ENCODE data around the gene TBKBP1. TPM values are rescaled to one million over a fixed set of nuclear protein-coding genes. Genes with fewer than 3 reads are reported as not detected.

Gene TBKBP1
- total and polyA plus RNA-seq, 7 donors = 5.3 to 37.9 (median 20.4) TPM

GRCh38 chr17:47665655-47666054 lies 28.3 kb upstream of the TBKBP1 start:
- intact Hi-C loops (cut with DNase I) = loop anchor here in 1 of 2 donors (10.0 kb wide), 1 partner anchor 139 kb away; no protein-coding TSS in a partner anchor
- 68 to 81% (median 75%) methylated on average over 3 of the region's 3 CpGs for WGBS, 3 donors
- DNase-seq (no peak), ATAC-seq (peak in 2 of 4 donors; percentile 46 to 47)
- H3K9me3 ChIP-seq = no peaks in the 10 kb centered on the region
- no peak overlapping the region for H3K4me3 ChIP-seq
- no peaks in the 10 kb centered on the region for H3K27me3 ChIP-seq (ENCODE audit: insufficient read depth in 3 of 3, low read length in 2 of 3)
- no peaks in the 10 kb centered on the region for H3K4me1 ChIP-seq
- TF ChIP-seq CTCF (IDR thresholded peaks at IDR 0.05) = no peak
- no peak overlapping the region for H3K27ac ChIP-seq
- peaks cover 18 to 98% of the 10 kb centered on the region in 2 donors for H3K36me3 ChIP-seq (ENCODE audit: insufficient read depth in 1 of 2, low read depth in 1 of 2)

DNA sequence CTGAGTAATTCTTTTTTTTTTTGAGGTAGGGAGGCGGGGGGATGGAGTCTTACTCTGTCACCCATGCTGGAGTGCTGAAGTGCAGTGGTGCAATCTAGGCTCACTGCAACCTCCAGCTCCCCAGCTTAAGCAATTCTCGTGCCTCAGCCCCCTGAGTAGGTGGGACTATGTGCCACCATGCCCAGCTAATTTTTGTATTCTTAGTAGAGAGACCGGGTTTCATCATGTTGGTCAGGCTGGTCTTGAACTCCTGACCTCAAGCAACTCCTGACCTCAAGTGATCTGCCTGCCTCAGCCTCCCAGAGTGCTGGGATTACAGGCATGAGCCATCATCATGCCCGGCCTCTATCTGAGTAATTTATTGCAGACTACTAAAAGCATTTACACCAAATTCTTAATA lies 24.9 kb upstream of the TBKBP1 start:
- intact Hi-C loops (cut with DNase I) = loop anchor here in 1 of 2 donors (10.0 kb wide), 1 partner anchor 136 kb away; no protein-coding TSS in a partner anchor
- H3K36me3 ChIP-seq (ENCODE audit: insufficient read depth in 1 of 2, low read depth in 1 of 2) = peaks cover 31 to 98% of the 10 kb centered on the region in 2 donors

GRCh38 chr17:47670064-47670463 lies 23.9 kb upstream of the TBKBP1 start:
- TF ChIP-seq CTCF (IDR thresholded peaks at IDR 0.05) = no peak

More for the DNA sequence above, 24.9 kb upstream of the TBKBP1 start:
- 87 to 90% (median 89%) methylated on average over 4 of the region's 4 CpGs for WGBS, 3 donors
- TF ChIP-seq CTCF (IDR thresholded peaks at IDR 0.05) = no peak
- Histone ChIP-seq H3K4me1 (no peaks in the 10 kb centered on the region), H3K27me3 (ENCODE audit: insufficient read depth in 3 of 3, low read length in 2 of 3) (no peaks in the 10 kb centered on the region), H3K4me3 (no peak overlapping the region), H3K9me3 (no peaks in the 10 kb centered on the region), H3K27ac (no peak overlapping the region)
- ATAC-seq (no peak), DNase-seq (no peak)

DNA sequence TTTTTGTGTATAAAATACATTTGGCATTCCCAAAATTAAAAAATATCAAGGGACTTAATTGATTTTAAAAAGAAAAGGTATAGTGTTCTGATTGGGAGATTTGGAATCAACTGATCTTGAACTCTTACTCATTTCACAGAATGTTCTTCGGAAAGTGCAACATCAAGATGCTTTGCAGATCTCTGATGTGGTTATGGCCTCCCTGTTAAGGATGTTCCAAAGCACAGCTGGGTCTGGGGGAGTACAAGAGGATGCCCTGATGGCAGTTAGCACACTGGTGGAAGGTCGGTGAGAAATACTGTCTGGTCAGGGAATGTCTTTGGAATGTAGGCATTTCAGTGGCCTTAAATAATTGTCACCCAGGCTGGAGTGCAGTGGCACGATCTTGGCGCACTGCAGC lies 19.5 kb upstream of the TBKBP1 start:
- no peak for ATAC-seq
- intact Hi-C loops (cut with DNase I) = no loop called here
- WGBS, 3 donors = 80 to 87% (median 85%) methylated on average over 4 of the region's 4 CpGs

More at GRCh38 chr17:47670064-47670463, 23.9 kb upstream of the TBKBP1 start:
- intact Hi-C loops (cut with DNase I) = no loop called here
- Histone ChIP-seq H3K4me1 (no peaks in the 10 kb centered on the region), H3K27me3 (ENCODE audit: insufficient read depth in 3 of 3, low read length in 2 of 3) (no peaks in the 10 kb centered on the region), H3K9me3 (no peaks in the 10 kb centered on the region), H3K4me3 (no peak overlapping the region), H3K27ac (no peak overlapping the region), H3K36me3 (ENCODE audit: insufficient read depth in 1 of 2, low read depth in 1 of 2) (peaks cover 31 to 98% of the 10 kb centered on the region in 2 donors)
- no peak for ATAC-seq
- 52 to 63% (median 53%) methylated on average over 1 of the region's 1 CpG for WGBS, 3 donors
- no peak for DNase-seq

More for the DNA sequence above, 19.5 kb upstream of the TBKBP1 start:
- no peaks in the 10 kb centered on the region for H3K27me3 ChIP-seq (ENCODE audit: insufficient read depth in 3 of 3, low read length in 2 of 3)
- no peak for TF ChIP-seq CTCF (IDR thresholded peaks at IDR 0.05)
- peaks cover 58 to 100% of the 10 kb centered on the region in 2 donors for H3K36me3 ChIP-seq (ENCODE audit: insufficient read depth in 1 of 2, low read depth in 1 of 2)
- peaks cover 4% of the 10 kb centered on the region for H3K4me1 ChIP-seq
- no peak overlapping the region for H3K4me3 ChIP-seq
- no peak overlapping the region for H3K27ac ChIP-seq
- no peaks in the 10 kb centered on the region for H3K9me3 ChIP-seq
- DNase-seq = no peak

Data from psoas muscle (tissue), 8 donors.